ENCODE data around the gene SLC25A21.

Gene SLC25A21

DNA sequence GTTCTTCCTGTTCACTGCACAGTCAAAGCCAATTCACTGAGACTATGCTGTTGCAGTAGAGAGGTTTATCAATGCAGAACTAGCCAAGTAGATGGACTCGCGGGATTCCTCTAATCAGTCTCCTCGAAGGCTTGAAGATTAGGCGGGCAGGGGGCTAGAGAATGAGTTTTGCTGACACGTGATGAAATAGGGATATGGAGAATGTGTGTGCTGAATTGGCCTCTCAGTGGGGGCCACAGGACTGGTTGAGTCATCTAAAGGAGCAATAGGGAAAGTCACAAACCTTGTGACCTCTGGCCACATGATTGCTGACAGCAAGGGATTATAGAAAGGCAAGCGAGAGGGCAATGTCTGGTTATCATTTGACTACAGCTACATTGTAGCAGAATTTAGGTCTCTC lies 38.0 kb upstream of the SLC25A21 start:
- TF ChIP-seq TAF1 (IDR thresholded peaks at IDR 0.05; ENCODE audit: borderline replicate concordance, insufficient read depth, low read length) (no peak), POLR2AphosphoS5 (IDR thresholded peaks at IDR 0.05; ENCODE audit: low read depth, low read length) (no peak), SIN3A (IDR thresholded peaks at IDR 0.05; ENCODE audit: borderline replicate concordance, insufficient read depth, low read length) (no peak), FOXP2 (optimal IDR thresholded peaks at IDR 0.05; ENCODE audit: borderline replicate concordance, extremely low read depth, extremely low read length, insufficient read depth) (no peak)
- TF ChIP-seq, protein P1, sequence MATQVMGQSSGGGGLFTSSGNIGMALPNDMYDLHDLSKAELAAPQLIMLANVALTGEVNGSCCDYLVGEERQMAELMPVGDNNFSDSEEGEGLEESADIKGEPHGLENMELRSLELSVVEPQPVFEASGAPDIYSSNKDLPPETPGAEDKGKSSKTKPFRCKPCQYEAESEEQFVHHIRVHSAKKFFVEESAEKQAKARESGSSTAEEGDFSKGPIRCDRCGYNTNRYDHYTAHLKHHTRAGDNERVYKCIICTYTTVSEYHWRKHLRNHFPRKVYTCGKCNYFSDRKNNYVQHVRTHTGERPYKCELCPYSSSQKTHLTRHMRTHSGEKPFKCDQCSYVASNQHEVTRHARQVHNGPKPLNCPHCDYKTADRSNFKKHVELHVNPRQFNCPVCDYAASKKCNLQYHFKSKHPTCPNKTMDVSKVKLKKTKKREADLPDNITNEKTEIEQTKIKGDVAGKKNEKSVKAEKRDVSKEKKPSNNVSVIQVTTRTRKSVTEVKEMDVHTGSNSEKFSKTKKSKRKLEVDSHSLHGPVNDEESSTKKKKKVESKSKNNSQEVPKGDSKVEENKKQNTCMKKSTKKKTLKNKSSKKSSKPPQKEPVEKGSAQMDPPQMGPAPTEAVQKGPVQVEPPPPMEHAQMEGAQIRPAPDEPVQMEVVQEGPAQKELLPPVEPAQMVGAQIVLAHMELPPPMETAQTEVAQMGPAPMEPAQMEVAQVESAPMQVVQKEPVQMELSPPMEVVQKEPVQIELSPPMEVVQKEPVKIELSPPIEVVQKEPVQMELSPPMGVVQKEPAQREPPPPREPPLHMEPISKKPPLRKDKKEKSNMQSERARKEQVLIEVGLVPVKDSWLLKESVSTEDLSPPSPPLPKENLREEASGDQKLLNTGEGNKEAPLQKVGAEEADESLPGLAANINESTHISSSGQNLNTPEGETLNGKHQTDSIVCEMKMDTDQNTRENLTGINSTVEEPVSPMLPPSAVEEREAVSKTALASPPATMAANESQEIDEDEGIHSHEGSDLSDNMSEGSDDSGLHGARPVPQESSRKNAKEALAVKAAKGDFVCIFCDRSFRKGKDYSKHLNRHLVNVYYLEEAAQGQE (IDR thresholded peaks at IDR 0.05; ENCODE audit: insufficient read depth in 1 of 2, low read depth in 2 of 2, low read length in 2 of 2) = no peak

DNA sequence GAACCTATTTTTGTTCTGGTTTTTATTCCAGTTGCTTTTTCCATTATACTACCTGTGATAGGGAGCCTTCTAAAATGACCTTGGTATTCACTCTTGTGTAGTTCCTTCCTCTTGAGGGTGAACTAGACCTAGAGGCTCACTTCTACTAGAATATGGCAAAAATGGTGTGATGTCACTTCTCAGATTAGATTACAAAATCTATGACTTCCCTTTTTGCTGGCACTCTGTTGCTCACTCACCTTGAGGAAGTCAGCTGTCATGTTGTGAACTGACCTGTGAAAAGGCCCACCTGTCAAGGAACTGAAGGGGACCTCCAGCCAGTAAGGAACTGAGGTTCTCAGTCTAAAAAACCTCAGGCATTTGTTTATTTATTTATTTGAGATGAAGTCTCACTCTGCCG lies 31.0 kb upstream of the SLC25A21 start:
- TF ChIP-seq POLR2AphosphoS5 (IDR thresholded peaks at IDR 0.05; ENCODE audit: low read depth, low read length) = no peak
- no peak for TF ChIP-seq TAF1 (IDR thresholded peaks at IDR 0.05; ENCODE audit: borderline replicate concordance, insufficient read depth, low read length)
- TF ChIP-seq FOXP2 (optimal IDR thresholded peaks at IDR 0.05; ENCODE audit: borderline replicate concordance, extremely low read depth, extremely low read length, insufficient read depth) = no peak
- no peak for TF ChIP-seq SIN3A (IDR thresholded peaks at IDR 0.05; ENCODE audit: borderline replicate concordance, insufficient read depth, low read length)
- TF ChIP-seq, protein P1 (IDR thresholded peaks at IDR 0.05; ENCODE audit: insufficient read depth in 1 of 2, low read depth in 2 of 2, low read length in 2 of 2) = no peak

DNA sequence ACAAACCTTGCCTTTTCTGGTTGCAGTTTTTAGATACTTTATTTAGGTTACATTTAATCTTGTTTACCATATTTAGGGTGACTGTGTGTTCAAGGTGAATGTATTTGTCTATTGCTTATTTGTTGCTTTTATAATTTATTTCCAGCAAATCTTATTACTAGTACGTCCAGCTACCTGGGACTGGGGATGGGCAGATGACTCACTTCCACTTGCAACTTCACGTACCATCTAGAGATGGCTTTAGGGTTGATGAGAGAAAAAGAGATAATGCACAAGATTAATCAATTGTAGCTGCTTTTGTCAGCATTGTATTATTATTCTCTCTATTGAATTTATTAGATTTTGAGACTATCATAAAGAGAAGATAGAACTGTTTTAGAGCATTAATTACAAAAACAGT lies 30.4 kb upstream of the SLC25A21 start:
- no peak for TF ChIP-seq TAF1 (IDR thresholded peaks at IDR 0.05; ENCODE audit: borderline replicate concordance, insufficient read depth, low read length)
- no peak for TF ChIP-seq FOXP2 (optimal IDR thresholded peaks at IDR 0.05; ENCODE audit: borderline replicate concordance, extremely low read depth, extremely low read length, insufficient read depth)
- no peak for TF ChIP-seq POLR2AphosphoS5 (IDR thresholded peaks at IDR 0.05; ENCODE audit: low read depth, low read length)
- TF ChIP-seq, protein P1 (IDR thresholded peaks at IDR 0.05; ENCODE audit: insufficient read depth in 1 of 2, low read depth in 2 of 2, low read length in 2 of 2) = no peak
- no peak for TF ChIP-seq SIN3A (IDR thresholded peaks at IDR 0.05; ENCODE audit: borderline replicate concordance, insufficient read depth, low read length)

DNA sequence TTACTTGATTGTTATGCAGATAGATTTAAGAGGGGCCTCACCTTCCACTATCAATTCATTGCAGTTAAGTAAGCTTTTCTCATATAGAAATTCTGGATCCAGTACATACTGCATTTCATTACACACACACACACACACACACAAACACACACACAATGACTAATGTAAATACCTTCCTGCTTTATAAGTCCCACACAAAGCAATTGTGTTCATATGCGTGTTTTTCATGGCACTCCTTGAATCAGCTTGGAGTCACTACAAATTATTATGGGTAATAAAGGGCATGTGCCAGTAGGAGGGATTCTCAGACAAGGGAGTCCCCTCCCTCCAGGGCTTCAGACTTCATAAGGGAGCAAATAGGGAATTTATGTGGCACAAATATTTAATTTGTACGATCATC lies 29.9 kb upstream of the SLC25A21 start:
- TF ChIP-seq POLR2AphosphoS5 (IDR thresholded peaks at IDR 0.05; ENCODE audit: low read depth, low read length) = no peak

DNA sequence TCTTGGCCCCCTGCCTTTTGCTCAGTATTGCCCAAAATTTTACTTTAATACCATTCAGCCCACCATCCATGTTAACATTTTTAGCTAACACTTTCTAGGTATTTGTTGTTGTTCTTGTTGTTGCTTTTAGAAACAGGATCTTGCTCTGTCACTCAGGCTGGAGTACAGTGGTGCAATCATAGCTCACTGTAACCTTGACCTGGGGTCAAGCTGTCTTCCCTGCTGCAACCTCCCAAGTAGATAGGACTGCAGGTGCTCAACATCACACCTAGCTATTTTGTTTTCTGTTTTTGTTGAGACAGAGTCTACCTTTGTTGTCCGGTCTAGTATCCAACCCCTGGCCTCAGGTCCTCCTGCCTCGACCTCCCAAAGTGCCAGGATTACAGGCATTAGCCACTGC lies 29.3 kb upstream of the SLC25A21 start:
- TF ChIP-seq FOXP2 (optimal IDR thresholded peaks at IDR 0.05; ENCODE audit: borderline replicate concordance, extremely low read depth, extremely low read length, insufficient read depth) (no peak), SIN3A (IDR thresholded peaks at IDR 0.05; ENCODE audit: borderline replicate concordance, insufficient read depth, low read length) (no peak), TAF1 (IDR thresholded peaks at IDR 0.05; ENCODE audit: borderline replicate concordance, insufficient read depth, low read length) (no peak), POLR2AphosphoS5 (IDR thresholded peaks at IDR 0.05; ENCODE audit: low read depth, low read length) (no peak)
- TF ChIP-seq, protein P1 (IDR thresholded peaks at IDR 0.05; ENCODE audit: insufficient read depth in 1 of 2, low read depth in 2 of 2, low read length in 2 of 2) = no peak
